HepG2 (cell line): ENCODE measurements around the gene DAG1. TPM values are rescaled to one million over a fixed set of nuclear protein-coding genes. Genes with fewer than 3 reads are reported as not detected.

ENCODE experiments used
- ATAD3A ChIP-seq: sonication (generic); formaldehyde crosslinking; IDR thresholded peaks from 2 replicates; pipeline ENCODE4 v1.4.0; 2020; ENCODE audit warnings: missing genetic modification reagents
- DNMT3B ChIP-seq: conservative IDR thresholded peaks from 2 replicates; pipeline ENCODE4 v1.6.1; 2016; ENCODE audit warnings: missing biosample characterization, control low read depth
- EED ChIP-seq: sonication (generic); formaldehyde crosslinking; IDR thresholded peaks from 2 replicates; pipeline ENCODE4 v1.5.0; 2020; ENCODE audit warnings: mild to moderate bottlenecking, missing genetic modification reagents
- HOXA5 ChIP-seq: sonication (generic); formaldehyde crosslinking; IDR thresholded peaks from 2 replicates; pipeline ENCODE4 v1.4.0; 2020; ENCODE audit warnings: missing genetic modification reagents
- KAT2B ChIP-seq: fragments of 150-350 bp; IDR thresholded peaks from 2 replicates; pipeline ENCODE4 v1.6.1; 2014; ENCODE audit warnings: low read depth, low read length, borderline replicate concordance
- KDM5A ChIP-seq: fragments of 200-600 bp; sonication (generic); IDR thresholded peaks from 2 replicates; pipeline ENCODE4 v1.7.0; 2018; ENCODE audit warnings: antibody characterized with exemption, mild to moderate bottlenecking, low read length, borderline replicate concordance
- MTF2 ChIP-seq: sonication (generic); formaldehyde crosslinking; IDR thresholded peaks from 2 replicates; pipeline ENCODE4 v1.5.0; 2020; ENCODE audit warnings: missing genetic modification reagents, borderline replicate concordance
- MXD3 ChIP-seq: IDR thresholded peaks from 2 replicates; pipeline ENCODE4 v1.6.1; 2016; ENCODE audit warnings: mild to moderate bottlenecking, missing biosample characterization, missing genetic modification reagents
- NR2F2 ChIP-seq: IDR thresholded peaks from 2 replicates; pipeline ENCODE4 v1.6.1; 2012; ENCODE audit warnings: low read depth, inconsistent platforms, borderline replicate concordance
- RARA ChIP-seq: IDR thresholded peaks from 2 replicates; pipeline ENCODE4 v1.6.1; 2016; ENCODE audit warnings: missing genetic modification reagents, missing compliant biosample characterization
- RFXANK ChIP-seq: IDR thresholded peaks from 2 replicates; pipeline ENCODE4 v1.6.1; 2016
- SAFB2 ChIP-seq: sonication (generic); formaldehyde crosslinking; IDR thresholded peaks from 2 replicates; pipeline ENCODE4 v1.5.1; 2020; ENCODE audit warnings: missing genetic modification reagents, low read depth, mild to moderate bottlenecking, borderline replicate concordance
- SIN3B ChIP-seq: fragments of 150-350 bp; IDR thresholded peaks from 2 replicates; pipeline ENCODE4 v1.6.1; 2014; ENCODE audit warnings: low read length
- SIX1 ChIP-seq: sonication (generic); formaldehyde crosslinking; IDR thresholded peaks from 2 replicates; pipeline ENCODE4 v1.4.0; 2020; ENCODE audit warnings: missing genetic modification reagents, borderline replicate concordance
- THAP7 ChIP-seq: sonication (generic); formaldehyde crosslinking; IDR thresholded peaks from 2 replicates; pipeline ENCODE4 v1.8.1; 2023; ENCODE audit warnings: mild to moderate bottlenecking, missing genetic modification reagents
- THYN1 ChIP-seq: sonication (generic); formaldehyde crosslinking; IDR thresholded peaks from 2 replicates; pipeline ENCODE4 v1.8.1; 2023; ENCODE audit warnings: low read depth, mild to moderate bottlenecking, moderate library complexity, missing genetic modification reagents, borderline replicate concordance
- ZNF10 ChIP-seq: sonication (generic); formaldehyde crosslinking; IDR thresholded peaks from 2 replicates; pipeline ENCODE4 v1.4.0; 2020; ENCODE audit warnings: mild to moderate bottlenecking, low read depth, missing genetic modification reagents, borderline replicate concordance
- ZNF414 ChIP-seq: sonication (generic); formaldehyde crosslinking; IDR thresholded peaks from 2 replicates; pipeline ENCODE4 v1.5.0; 2020; ENCODE audit warnings: missing genetic modification reagents
- ZNF552 ChIP-seq: sonication (generic); formaldehyde crosslinking; IDR thresholded peaks from 2 replicates; pipeline ENCODE4 v1.9.0; 2022; ENCODE audit warnings: missing genetic modification reagents, mild to moderate bottlenecking, borderline replicate concordance
- ZNF580 ChIP-seq: IDR thresholded peaks from 2 replicates; pipeline ENCODE4 v1.6.1; 2016; ENCODE audit warnings: low read depth, borderline replicate concordance
- ZNF703 ChIP-seq: sonication (generic); formaldehyde crosslinking; IDR thresholded peaks from 2 replicates; pipeline ENCODE4 v1.5.1; 2020; ENCODE audit warnings: missing genetic modification reagents, mild to moderate bottlenecking, moderate library complexity, borderline replicate concordance
- ZNF780A ChIP-seq: sonication (generic); formaldehyde crosslinking; IDR thresholded peaks from 2 replicates; pipeline ENCODE4 v1.8.0; 2022; ENCODE audit warnings: mild to moderate bottlenecking, missing genetic modification reagents, moderate library complexity
- polyA plus RNA-seq, 8 experiments: library from polyadenylated mRNA; depleted of rRNA in 3 of 8; stranded (reverse) in 7 of 8; unstranded in 1 of 8; fragments of >200 nt; fragmentation: Illumina TruSeq in 4 of 8; extraction: Trizol in 4 of 8; gene quantifications; 2 replicates each; pipeline versions ENCODE4 v1.2.1 to v1.2.3, GENCODE V29; 2011 to 2016; ENCODE audit warnings: low read depth in 4 of 8, missing spikeins in 1 of 8, mixed read lengths in 1 of 8; ENCODE audit not compliant: insufficient read depth in 1 of 8
- total RNA-seq, 5 experiments: library from RNA; depleted of rRNA; stranded (reverse); fragments of >200 nt; fragmentation: Illumina TruSeq; extraction: Trizol; gene quantifications; 2 replicates each; pipeline ENCODE4 v1.2.3, GENCODE V29; 2016; ENCODE audit warnings: low read depth in 1 of 5
- TF ChIP-seq, protein P1 (sequence below): sonication (generic); formaldehyde crosslinking; conservative IDR thresholded peaks from 2 replicates; pipeline ENCODE4 v1.8.1; 2023; ENCODE audit warnings: missing genetic modification reagents
- TF ChIP-seq, protein P2 (sequence below): sonication (generic); formaldehyde crosslinking; IDR thresholded peaks from 2 replicates; pipeline ENCODE4 v1.4.0; 2020; ENCODE audit warnings: missing genetic modification reagents

The DAG1 gene
- total and polyA plus RNA-seq, 2 of the 13 experiments (the other 11 are each of a cell fraction or from before 2014, with no cell fraction given), result 47.3 to 50.4 TPM

GRCh38 chr3:49554633-49555265 lies 84.7 kb downstream of the DAG1 start (continued):
- 0 out of 2 replicates have a peak, but pooled peaks have one; percentile 77 for TF ChIP-seq THAP7
- TF ChIP-seq KAT2B, result no peak
- no peak for TF ChIP-seq ZNF780A (CRISPR knock-in tag)
- TF ChIP-seq, protein P1, sequence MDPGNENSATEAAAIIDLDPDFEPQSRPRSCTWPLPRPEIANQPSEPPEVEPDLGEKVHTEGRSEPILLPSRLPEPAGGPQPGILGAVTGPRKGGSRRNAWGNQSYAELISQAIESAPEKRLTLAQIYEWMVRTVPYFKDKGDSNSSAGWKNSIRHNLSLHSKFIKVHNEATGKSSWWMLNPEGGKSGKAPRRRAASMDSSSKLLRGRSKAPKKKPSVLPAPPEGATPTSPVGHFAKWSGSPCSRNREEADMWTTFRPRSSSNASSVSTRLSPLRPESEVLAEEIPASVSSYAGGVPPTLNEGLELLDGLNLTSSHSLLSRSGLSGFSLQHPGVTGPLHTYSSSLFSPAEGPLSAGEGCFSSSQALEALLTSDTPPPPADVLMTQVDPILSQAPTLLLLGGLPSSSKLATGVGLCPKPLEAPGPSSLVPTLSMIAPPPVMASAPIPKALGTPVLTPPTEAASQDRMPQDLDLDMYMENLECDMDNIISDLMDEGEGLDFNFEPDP (CRISPR knock-in tag), result 0 out of 2 replicates have a peak, but pooled peaks have one; percentile 71
- TF ChIP-seq MXD3 (CRISPR knock-in tag), result peak; percentile 65; the same call in 1 of the 2 replicates
- TF ChIP-seq RFXANK (CRISPR knock-in tag), result no peak
- no peak for TF ChIP-seq ZNF414 (CRISPR knock-in tag)
- TF ChIP-seq SAFB2, result peak; percentile 82
- no peak for TF ChIP-seq THYN1 (CRISPR knock-in tag)
- no peak for TF ChIP-seq ZNF10 (CRISPR knock-in tag)
- TF ChIP-seq ATAD3A (CRISPR knock-in tag), result no peak
- TF ChIP-seq NR2F2, result no peak
- peak; percentile 47; the same call in 1 of the 2 replicates for TF ChIP-seq HOXA5 (CRISPR knock-in tag)
- TF ChIP-seq SIN3B, result no peak
- TF ChIP-seq DNMT3B, result no peak
- no peak for TF ChIP-seq SIX1 (CRISPR knock-in tag)
- TF ChIP-seq EED (CRISPR knock-in tag), result no peak
- no peak for TF ChIP-seq ZNF552 (CRISPR knock-in tag)
- no peak for TF ChIP-seq ZNF580 (CRISPR knock-in tag)
- 0 out of 2 replicates have a peak, but pooled peaks have one; percentile 28 for TF ChIP-seq MTF2 (CRISPR knock-in tag)
- TF ChIP-seq ZNF703 (CRISPR knock-in tag), result no peak
- peak; percentile 31; the same call in 1 of the 2 replicates for TF ChIP-seq RARA (CRISPR knock-in tag)
- TF ChIP-seq KDM5A, result no peak
- TF ChIP-seq, protein P2, sequence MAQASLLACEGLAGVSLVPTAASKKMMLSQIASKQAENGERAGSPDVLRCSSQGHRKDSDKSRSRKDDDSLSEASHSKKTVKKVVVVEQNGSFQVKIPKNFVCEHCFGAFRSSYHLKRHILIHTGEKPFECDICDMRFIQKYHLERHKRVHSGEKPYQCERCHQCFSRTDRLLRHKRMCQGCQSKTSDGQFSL (CRISPR knock-in tag), result no peak
